GM19099 (cell line): ENCODE data around the gene HS3ST4.

Experiments used
- POLR2A ChIP-seq: IDR thresholded peaks from 3 replicates; pipeline ENCODE4 v1.6.1; 2011; ENCODE audit warnings: low read depth; ENCODE audit not compliant: insufficient read length; ENCODE audit errors: extremely low read depth

HS3ST4 gene

DNA sequence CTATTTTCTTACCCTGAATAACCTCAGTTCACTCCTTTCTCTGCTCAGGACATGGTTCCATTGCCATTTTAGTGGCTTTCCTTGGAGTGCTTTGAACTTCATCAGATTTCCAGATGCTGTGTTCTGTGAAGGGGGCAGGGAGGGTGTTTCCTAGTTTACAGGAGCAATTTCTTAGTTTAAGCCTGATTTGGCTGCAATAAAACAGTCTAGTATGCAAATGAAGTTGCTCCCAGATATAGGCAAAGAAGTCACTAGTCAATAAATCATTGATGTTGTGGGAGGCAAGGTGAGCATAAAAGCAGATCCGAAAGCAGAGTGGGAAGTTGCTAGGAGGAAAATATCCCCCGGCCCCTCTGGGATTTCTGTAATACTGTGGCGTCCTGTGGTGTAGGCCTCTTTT lies 202.3 kb downstream of the HS3ST4 start:
- no peak for TF ChIP-seq POLR2A

DNA sequence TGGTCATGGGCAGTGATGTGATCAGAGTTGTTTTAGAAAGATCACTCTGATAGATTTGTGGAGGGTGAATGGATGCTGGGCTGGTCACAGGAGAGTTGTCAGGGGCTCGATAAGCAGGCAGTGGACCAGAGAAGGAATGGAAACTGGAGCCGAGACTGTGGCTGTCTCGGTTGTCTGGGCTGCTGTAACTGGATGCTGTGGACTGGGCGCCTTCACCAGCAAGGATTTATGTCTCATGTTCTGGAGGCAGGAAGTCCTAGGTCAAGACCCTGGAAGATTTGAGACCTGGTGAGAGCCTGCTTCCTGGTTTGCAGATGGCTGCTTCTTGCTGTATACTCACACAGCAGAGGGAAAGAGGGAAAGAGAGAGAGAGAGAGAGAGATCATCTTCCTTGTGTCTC lies 203.6 kb downstream of the HS3ST4 start:
- no peak for TF ChIP-seq POLR2A

- no peak for TF ChIP-seq POLR2A
These were observed 204.7 kb downstream of the HS3ST4 start for GRCh38 chr16:25896411-25896810.

- no peak for TF ChIP-seq POLR2A
These were observed 205.9 kb downstream of the HS3ST4 start for GRCh38 chr16:25897702-25898101.

DNA sequence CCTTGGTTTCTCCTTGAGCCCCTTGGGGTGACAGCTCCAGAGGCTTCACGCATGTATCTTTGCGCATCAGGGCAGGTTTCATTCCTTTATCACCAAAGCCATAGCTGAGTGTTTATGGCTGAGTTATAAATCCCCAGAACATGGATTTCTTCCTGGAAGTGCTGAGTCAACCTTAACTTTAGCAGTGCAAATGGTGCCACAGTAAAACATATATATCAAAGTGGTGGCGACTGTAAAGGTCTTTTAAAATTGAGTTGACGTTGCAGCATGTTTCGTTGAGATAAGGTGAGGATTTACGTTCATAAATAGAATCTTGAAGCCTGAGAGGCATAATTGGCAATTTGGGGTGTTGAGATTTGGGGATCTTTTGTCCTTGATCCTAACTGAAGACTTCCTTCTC lies 214.1 kb downstream of the HS3ST4 start:
- TF ChIP-seq POLR2A = no peak

GRCh38 chr16:25910971-25911370 lies 219.2 kb downstream of the HS3ST4 start:
- no peak for TF ChIP-seq POLR2A

DNA sequence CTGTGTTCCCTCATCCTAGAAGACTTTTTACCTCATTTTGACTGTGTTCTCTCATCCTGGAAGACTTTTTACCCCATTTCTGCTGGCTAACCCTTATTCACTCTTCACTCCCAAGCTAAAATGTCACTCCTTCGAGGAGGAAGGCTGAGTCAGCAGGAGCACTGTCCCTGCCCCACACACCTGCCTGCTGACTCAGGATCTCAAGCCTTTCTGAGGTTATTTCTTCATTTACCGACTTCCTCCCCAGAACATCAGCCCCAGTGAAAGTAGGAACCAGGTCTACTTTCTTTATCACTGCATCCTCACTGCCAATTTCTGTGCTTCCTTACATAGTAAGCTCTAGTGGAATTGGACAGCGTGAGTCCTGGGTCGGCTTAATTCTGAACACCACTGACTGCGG lies 220.6 kb downstream of the HS3ST4 start:
- TF ChIP-seq POLR2A = no peak

DNA sequence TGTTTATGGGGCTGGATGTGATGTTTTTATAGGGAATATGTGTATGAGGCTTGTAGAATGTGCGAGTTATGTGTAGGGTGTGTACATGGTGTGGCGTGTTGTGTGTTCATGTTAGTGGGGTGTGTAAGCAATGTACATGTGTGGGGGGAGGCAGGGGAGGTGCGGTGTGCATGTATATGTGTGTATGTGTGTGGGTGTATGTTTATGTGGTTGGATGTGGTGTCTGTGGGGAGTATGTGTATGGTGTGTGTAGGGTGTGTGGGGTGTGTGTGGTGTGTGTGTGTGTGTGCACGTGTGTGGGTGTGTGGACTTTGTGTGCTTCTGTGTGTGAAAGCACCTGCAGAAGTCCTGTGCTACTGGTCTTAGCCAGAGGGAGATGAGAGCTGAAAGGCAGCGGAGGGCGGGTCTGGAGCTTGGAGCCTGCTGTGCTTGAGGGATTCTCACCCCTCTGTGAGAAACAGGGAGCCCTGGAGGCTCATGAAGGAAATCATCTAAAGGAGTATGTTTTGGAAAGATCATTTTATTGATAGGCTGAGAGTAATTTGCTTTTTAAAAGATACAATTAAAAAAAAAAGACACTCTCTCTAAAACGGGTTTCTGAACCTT lies 222.7 kb downstream of the HS3ST4 start:
- TF ChIP-seq POLR2A = no peak

DNA sequence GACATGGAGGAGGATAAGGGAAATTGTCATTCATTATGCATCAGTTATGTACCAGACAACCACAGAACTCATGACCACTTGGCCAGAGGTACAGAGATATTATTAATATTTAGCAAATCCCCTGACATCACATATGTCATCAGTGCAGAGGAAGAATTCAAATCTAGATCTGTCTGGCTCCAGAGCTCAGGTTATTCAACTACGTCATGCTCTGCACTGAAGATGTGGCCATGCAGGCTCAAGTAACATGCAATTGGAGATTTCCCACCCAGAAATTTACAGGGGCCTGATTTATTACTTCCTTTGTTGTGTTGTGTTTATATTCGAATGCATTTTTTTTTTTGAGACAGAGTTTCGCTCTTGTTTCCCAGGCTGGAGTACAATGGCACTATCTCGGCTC lies 224.3 kb downstream of the HS3ST4 start:
- no peak for TF ChIP-seq POLR2A

- no peak for TF ChIP-seq POLR2A
These were observed 230.7 kb downstream of the HS3ST4 start for GRCh38 chr16:25922438-25922837.

DNA sequence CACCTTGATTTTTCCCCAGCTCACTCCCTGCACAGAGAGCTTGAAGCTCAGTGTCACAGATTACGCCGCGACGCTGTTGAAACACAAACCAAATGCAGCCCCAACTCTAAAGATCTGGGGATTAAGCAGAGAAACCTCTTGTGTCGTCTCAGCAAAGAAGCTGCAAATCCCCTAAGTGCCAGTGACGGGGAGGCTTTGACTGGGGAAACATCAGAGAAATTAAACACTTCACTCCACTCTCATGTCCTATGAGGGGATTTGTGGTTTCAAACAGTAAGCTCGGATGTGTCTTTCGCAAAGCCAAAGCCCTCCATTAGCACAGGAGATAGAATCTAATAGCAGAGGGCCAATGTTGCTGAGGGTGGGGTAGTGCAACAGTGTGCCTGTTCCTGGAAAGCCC lies 233.7 kb downstream of the HS3ST4 start:
- TF ChIP-seq POLR2A = no peak

DNA sequence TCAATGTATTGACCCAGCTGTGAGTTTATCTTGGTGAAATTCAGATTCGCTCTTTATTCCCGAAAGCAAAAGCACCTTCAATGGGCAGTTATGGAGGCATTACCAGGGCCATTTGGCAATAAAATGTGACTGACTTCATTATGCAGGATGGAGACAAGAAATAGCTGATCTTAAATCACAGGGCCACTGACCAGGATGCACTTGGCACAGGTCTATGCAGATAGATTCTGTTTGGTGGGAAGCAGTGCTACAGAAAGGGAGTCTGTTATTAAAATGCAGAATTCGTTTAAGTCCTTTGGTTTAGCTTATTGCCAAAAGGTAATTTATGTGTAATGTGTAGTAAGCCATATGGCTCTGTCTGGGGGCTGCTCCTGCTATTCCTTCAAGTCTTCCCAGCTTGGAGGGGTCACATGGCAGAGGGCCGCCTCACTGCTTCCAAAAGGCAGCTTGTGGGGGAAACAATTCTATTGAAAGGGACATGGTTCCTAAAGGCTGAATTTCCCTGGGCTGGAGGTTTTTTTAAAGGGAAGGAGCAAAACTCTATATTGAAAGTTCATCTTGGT lies 239.8 kb downstream of the HS3ST4 start:
- no peak for TF ChIP-seq POLR2A

DNA sequence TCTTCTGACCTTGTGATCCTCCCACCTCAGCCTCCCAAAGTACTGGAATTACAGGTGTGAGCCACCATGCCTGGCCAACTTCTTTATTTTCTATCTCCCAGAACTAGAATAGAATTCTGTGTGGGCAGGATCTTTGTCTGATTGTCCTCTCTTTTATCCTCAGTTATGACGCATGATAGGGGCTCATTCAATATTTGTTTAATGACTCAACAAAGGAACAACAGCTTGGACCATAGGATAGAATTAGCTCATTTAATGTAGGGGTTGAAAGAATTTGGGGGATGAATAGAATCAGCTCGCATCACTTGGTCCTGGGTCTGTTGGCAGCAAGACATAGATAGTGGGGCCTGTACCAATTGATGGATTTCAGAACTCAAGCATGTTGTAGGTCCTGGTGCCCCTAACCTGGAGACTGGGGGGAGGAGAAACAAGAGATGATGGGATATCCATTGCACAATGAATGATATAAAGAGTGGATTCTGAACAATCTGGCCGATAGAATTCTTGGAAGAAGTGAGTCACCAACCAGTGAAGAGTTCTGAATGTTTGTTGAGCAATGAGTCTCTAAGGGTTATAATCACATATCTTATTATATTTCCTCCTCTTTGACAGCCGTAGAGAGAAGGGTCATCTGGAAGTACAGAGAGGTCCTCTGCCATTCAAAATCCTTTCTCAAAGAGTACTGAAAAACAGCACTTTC lies 250.2 kb downstream of the HS3ST4 start:
- TF ChIP-seq POLR2A = no peak

DNA sequence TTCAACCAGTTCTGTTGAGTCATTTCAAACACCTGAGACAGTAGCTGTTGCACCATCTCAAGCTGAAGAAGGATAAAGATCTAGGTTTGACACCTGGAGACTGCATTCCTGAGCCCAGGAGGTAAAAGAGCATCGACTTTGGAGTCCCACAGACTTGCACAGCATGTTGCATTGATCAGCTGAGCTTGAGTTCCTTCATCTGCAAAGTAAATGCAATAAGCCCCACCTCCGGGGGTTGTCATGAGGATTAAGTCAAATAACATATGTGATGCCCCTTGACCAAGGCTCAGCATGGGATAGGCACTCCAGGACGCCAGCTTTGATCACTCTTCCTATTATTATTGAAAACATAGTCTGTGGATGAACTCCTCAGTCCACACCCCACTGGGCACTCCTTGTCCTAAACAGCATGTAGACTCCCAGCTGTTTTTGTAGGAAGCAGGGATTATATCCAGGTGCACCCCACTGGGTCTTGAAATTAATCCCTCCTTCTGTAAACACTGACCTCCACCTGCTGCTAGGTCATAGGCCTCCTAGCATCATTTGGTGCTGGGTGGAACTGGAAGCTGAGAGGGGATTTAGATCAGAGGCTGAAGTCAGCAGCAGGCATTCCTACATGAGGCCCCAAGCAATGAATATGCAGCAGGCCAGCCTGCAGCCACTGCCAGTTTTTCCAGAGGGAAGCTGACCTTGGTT lies 259.0 kb downstream of the HS3ST4 start:
- TF ChIP-seq POLR2A = no peak

GRCh38 chr16:25951999-25952398 lies 260.2 kb downstream of the HS3ST4 start:
- TF ChIP-seq POLR2A = no peak

GRCh38 chr16:25952983-25953382 lies 261.2 kb downstream of the HS3ST4 start:
- no peak for TF ChIP-seq POLR2A

DNA sequence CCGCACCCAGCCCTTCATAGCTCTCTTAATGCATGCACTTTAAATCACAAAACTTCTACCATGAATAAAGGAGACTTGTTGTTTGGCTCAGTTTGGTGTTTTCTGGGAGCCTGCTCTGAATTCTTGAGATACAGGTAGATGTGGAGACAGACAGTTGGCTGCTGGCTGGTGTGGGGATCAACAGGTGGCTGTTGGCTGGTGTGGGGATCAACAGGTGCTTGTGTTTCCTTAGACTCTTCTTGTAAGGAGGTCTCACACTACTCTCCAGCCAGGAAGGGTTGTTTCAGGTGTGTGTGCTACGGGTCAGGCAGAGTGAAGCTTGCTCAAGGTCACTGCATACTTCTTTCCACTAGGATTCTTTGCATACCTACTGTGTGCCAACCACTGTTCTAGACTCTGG lies 265.9 kb downstream of the HS3ST4 start:
- TF ChIP-seq POLR2A = no peak

- TF ChIP-seq POLR2A = no peak
These were observed 267.5 kb downstream of the HS3ST4 start for GRCh38 chr16:25959221-25959620.
